ENCODE data around the gene C3orf38. TPM values are rescaled to one million over a fixed set of nuclear protein-coding genes. Genes with fewer than 3 reads are reported as not detected.

The C3orf38 gene
- total and polyA plus RNA-seq, 12 donors = 4.3 to 32.2 (median 19.9) TPM

- Histone ChIP-seq H3K4me3 (no peak overlapping the region), H3K27ac (no peak overlapping the region), H3K36me3 (replicated peaks in 1 of 2) (no peaks in the 10 kb centered on the region), H3K9me3 (replicated peaks in 1 of 3) (no peaks in the 10 kb centered on the region), H3K27me3 (no peaks in the 10 kb centered on the region), H3K4me1 (replicated peaks in 1 of 2) (no peaks in the 10 kb centered on the region)
- no peak for DNase-seq
- intact Hi-C loops (cut with DNase I) = no loop called here
- TF ChIP-seq POLR2A (IDR thresholded peaks at IDR 0.05) (no peak), CTCF (IDR thresholded peaks at IDR 0.05) (no peak)
- 94 to 98% (median 95%) methylated on average over 2 of the region's 2 CpGs for WGBS, 4 donors
Observed at GRCh38 chr3:88166419-88166971, 16.7 kb downstream of the C3orf38 start.

- TF ChIP-seq CTCF (IDR thresholded peaks at IDR 0.05) (no peak), POLR2A (IDR thresholded peaks at IDR 0.05) (no peak)
- Histone ChIP-seq H3K4me1 (replicated peaks in 1 of 2) (no peaks in the 10 kb centered on the region), H3K27ac (no peak overlapping the region), H3K27me3 (no peaks in the 10 kb centered on the region), H3K4me3 (no peak overlapping the region), H3K9me3 (replicated peaks in 1 of 3) (no peaks in the 10 kb centered on the region), H3K36me3 (replicated peaks in 1 of 2) (no peaks in the 10 kb centered on the region)
- DNase-seq = no peak
- 93 to 97% (median 95%) methylated on average over 6 of the region's 6 CpGs for WGBS, 4 donors
- intact Hi-C loops (cut with DNase I) = no loop called here
Observed at GRCh38 chr3:88167173-88167572, 17.4 kb downstream of the C3orf38 start.

- 92 to 98% (median 94%) methylated on average over 2 of the region's 2 CpGs for WGBS, 4 donors
Observed at GRCh38 chr3:88167704-88168103, 17.9 kb downstream of the C3orf38 start.

GRCh38 chr3:88168171-88168570 is 18.4 kb downstream of the C3orf38 start:
- TF ChIP-seq POLR2A (IDR thresholded peaks at IDR 0.05) = no peak
- no peak for TF ChIP-seq CTCF (IDR thresholded peaks at IDR 0.05)
- no peaks in the 10 kb centered on the region for H3K36me3 ChIP-seq (replicated peaks in 1 of 2)
- intact Hi-C loops (cut with DNase I) = no loop called here
- no peak overlapping the region for H3K27ac ChIP-seq
- no peaks in the 10 kb centered on the region for H3K27me3 ChIP-seq
- H3K4me3 ChIP-seq = no peak overlapping the region
- WGBS, 4 donors = 84 to 88% (median 87%) methylated on average over 5 of the region's 5 CpGs
- H3K4me1 ChIP-seq (replicated peaks in 1 of 2) = no peaks in the 10 kb centered on the region
- no peak for DNase-seq
- H3K9me3 ChIP-seq (replicated peaks in 1 of 3) = no peaks in the 10 kb centered on the region

More at GRCh38 chr3:88167704-88168103, 17.9 kb downstream of the C3orf38 start:
- no peak for TF ChIP-seq POLR2A (IDR thresholded peaks at IDR 0.05)
- TF ChIP-seq CTCF (IDR thresholded peaks at IDR 0.05) = no peak
- no peak for DNase-seq
- H3K9me3 ChIP-seq (replicated peaks in 1 of 3) = no peaks in the 10 kb centered on the region
- H3K27me3 ChIP-seq = no peaks in the 10 kb centered on the region
- H3K27ac ChIP-seq = no peak overlapping the region
- H3K4me1 ChIP-seq (replicated peaks in 1 of 2) = no peaks in the 10 kb centered on the region
- H3K4me3 ChIP-seq = no peak overlapping the region
- intact Hi-C loops (cut with DNase I) = no loop called here
- H3K36me3 ChIP-seq (replicated peaks in 1 of 2) = no peaks in the 10 kb centered on the region
